ENCODE results near the gene PNPLA1. TPM values are rescaled to one million over a fixed set of nuclear protein-coding genes. Genes with fewer than 3 reads are reported as not detected.

The PNPLA1 gene
- total RNA-seq, 4 donors from 2014 or later, result not detected

- TF ChIP-seq CTCF (IDR thresholded peaks at IDR 0.05; ENCODE audit: low read depth), result no peak
Measured at GRCh38 chr6:36297511-36297910, 27.7 kb downstream of the PNPLA1 start.

GRCh38 chr6:36298027-36298426 is 28.2 kb downstream of the PNPLA1 start:
- TF ChIP-seq CTCF (IDR thresholded peaks at IDR 0.05; ENCODE audit: low read depth), result no peak

GRCh38 chr6:36301085-36301658 is 31.3 kb downstream of the PNPLA1 start:
- TF ChIP-seq CTCF (IDR thresholded peaks at IDR 0.05; ENCODE audit: low read depth), result no peak

GRCh38 chr6:36301781-36302180 is 31.9 kb downstream of the PNPLA1 start:
- TF ChIP-seq CTCF (IDR thresholded peaks at IDR 0.05; ENCODE audit: low read depth), result no peak

- TF ChIP-seq CTCF (IDR thresholded peaks at IDR 0.05; ENCODE audit: low read depth), result no peak
Measured at GRCh38 chr6:36302227-36302976, 32.5 kb downstream of the PNPLA1 start.

GRCh38 chr6:36305885-36306284 is 36.0 kb downstream of the PNPLA1 start:
- TF ChIP-seq CTCF (IDR thresholded peaks at IDR 0.05; ENCODE audit: low read depth), result no peak

- no peak for TF ChIP-seq CTCF (IDR thresholded peaks at IDR 0.05; ENCODE audit: low read depth)
Measured at GRCh38 chr6:36306375-36306774, 36.5 kb downstream of the PNPLA1 start.

All from subcutaneous adipose tissue (tissue), 4 donors.